Activated CD4-positive, alpha-beta T cell treated with anti-CD3 and anti-CD28 coated beads for 4 hours (primary cell): ENCODE data around the gene RIPPLY1.
"Not testable (repeated sequence)": the region's sequence is repeated elsewhere in the genome, so short reads cannot be mapped to it uniquely, and the experiment has no call there.

ENCODE experiments used
- DNase-seq, 2 donors: peaks; one replicate each; pipeline ENCODE4 v3.0.0-alpha.2; 2020

RIPPLY1 gene

GRCh38 chrX:106905064-106905708, 2.0 kb upstream of the RIPPLY1 start:
- no peak for DNase-seq

GRCh38 chrX:106903856-106904528, 851 bp upstream of the RIPPLY1 start:
- no peak for DNase-seq

- no peak for DNase-seq
Observed at GRCh38 chrX:106902684-106903083, 457 bp downstream of the RIPPLY1 start.

- no peak for DNase-seq
Observed at GRCh38 chrX:106901781-106902219, 1.3 kb downstream of the RIPPLY1 start.

- DNase-seq: no peak
Observed at GRCh38 chrX:106901341-106901740, 1.8 kb downstream of the RIPPLY1 start.

GRCh38 chrX:106899841-106900240, 3.3 kb downstream of the RIPPLY1 start:
- no peak for DNase-seq

GRCh38 chrX:106899276-106899675, 3.9 kb downstream of the RIPPLY1 start:
- DNase-seq: no peak

- DNase-seq: peak in 1 of 2 donors; percentile 14
Observed at GRCh38 chrX:106898462-106898861, 4.7 kb downstream of the RIPPLY1 start.

- DNase-seq: no peak
Observed at GRCh38 chrX:106897259-106897658, 5.9 kb downstream of the RIPPLY1 start.

- no peak for DNase-seq
Observed at GRCh38 chrX:106894978-106895452, 8.1 kb downstream of the RIPPLY1 start.

GRCh38 chrX:106894392-106894909, 8.7 kb downstream of the RIPPLY1 start:
- DNase-seq: peak; percentile 29 to 49

GRCh38 chrX:106891762-106892460, 11.2 kb downstream of the RIPPLY1 start:
- DNase-seq: no peak

- no peak for DNase-seq
Observed at GRCh38 chrX:106889468-106889867, 13.7 kb downstream of the RIPPLY1 start.

- DNase-seq: no peak
Observed at GRCh38 chrX:106875151-106875550, 28.0 kb downstream of the RIPPLY1 start.

GRCh38 chrX:106874075-106874474, 29.1 kb downstream of the RIPPLY1 start:
- DNase-seq: no peak

GRCh38 chrX:106872796-106873195, 30.3 kb downstream of the RIPPLY1 start:
- not testable (repeated sequence) for DNase-seq

- no peak for DNase-seq
Observed at GRCh38 chrX:106863697-106864096, 39.4 kb downstream of the RIPPLY1 start.

- DNase-seq: peak in 1 of 2 donors; percentile 7
Observed at GRCh38 chrX:106862972-106863688, 40.0 kb downstream of the RIPPLY1 start.
